GM06990 (cell line): ENCODE measurements around the gene TMEM179.

Experiments used
- DNase-seq: peaks from one replicate; pipeline ENCODE4 v3.0.0-alpha.2; 2011; ENCODE audit not compliant: insufficient read length; ENCODE audit errors: extremely low read depth
- H3K27me3 ChIP-seq: replicated peaks from 2 replicates; pipeline ENCODE4 v1.6.0; 2011; ENCODE audit warnings: low read length; ENCODE audit not compliant: control insufficient read depth, insufficient read depth
- H3K36me3 ChIP-seq: 2 replicates; pipeline ENCODE4 v1.5.1; 2011; ENCODE audit warnings: low read length; ENCODE audit not compliant: control insufficient read depth, insufficient read depth
- H3K4me3 ChIP-seq: replicated peaks from 2 replicates; pipeline ENCODE4 v1.5.1; 2011; ENCODE audit warnings: low read depth, mild to moderate bottlenecking, control low read depth, low read length
- CTCF ChIP-seq: IDR thresholded peaks from 2 replicates; pipeline ENCODE4 v1.5.1; 2011; ENCODE audit warnings: low read length, control low read depth, mild to moderate bottlenecking, inconsistent platforms; ENCODE audit not compliant: insufficient read depth, poor library complexity, severe bottlenecking

TMEM179 gene

GRCh38 chr14:104603711-104604401 is 716 bp downstream of the TMEM179 start:
- no peak overlapping the region for H3K4me3 ChIP-seq
- DNase-seq, result no peak

GRCh38 chr14:104602933-104603325 is 1.6 kb downstream of the TMEM179 start:
- Histone ChIP-seq H3K4me3 (no peak overlapping the region), H3K27me3 (peaks cover 3% of the 10 kb centered on the region), H3K36me3 (no peaks in the 10 kb centered on the region)
- no peak for DNase-seq
- TF ChIP-seq CTCF, result no peak

More at GRCh38 chr14:104603711-104604401, 716 bp downstream of the TMEM179 start:
- peaks cover 3% of the 10 kb centered on the region for H3K27me3 ChIP-seq
- H3K36me3 ChIP-seq, result no peaks in the 10 kb centered on the region
- no peak for TF ChIP-seq CTCF

GRCh38 chr14:104602315-104602932 is 2.1 kb downstream of the TMEM179 start:
- peaks cover 3% of the 10 kb centered on the region for H3K27me3 ChIP-seq
- no peak overlapping the region for H3K4me3 ChIP-seq
- no peak for TF ChIP-seq CTCF
- no peaks in the 10 kb centered on the region for H3K36me3 ChIP-seq
- no peak for DNase-seq

GRCh38 chr14:104601786-104602185 is 2.8 kb downstream of the TMEM179 start:
- no peak for TF ChIP-seq CTCF
- DNase-seq, result no peak
- no peak overlapping the region for H3K4me3 ChIP-seq
- peaks cover 3% of the 10 kb centered on the region for H3K27me3 ChIP-seq
- H3K36me3 ChIP-seq, result no peaks in the 10 kb centered on the region

- no peak for DNase-seq
- no peaks in the 10 kb centered on the region for H3K36me3 ChIP-seq
- peaks cover 3% of the 10 kb centered on the region for H3K27me3 ChIP-seq
- no peak for TF ChIP-seq CTCF
- no peak overlapping the region for H3K4me3 ChIP-seq
Measured at GRCh38 chr14:104600805-104601204, 3.8 kb downstream of the TMEM179 start.
